ENCODE results near the gene BRD4. TPM values are rescaled to one million over a fixed set of nuclear protein-coding genes. Genes with fewer than 3 reads are reported as not detected.

The BRD4 gene
- total and polyA plus RNA-seq, 8 donors, result 16.9 to 53.3 (median 39.9) TPM

- no peak for FAIRE-seq
- H3K27me3 ChIP-seq, result no peaks in the 10 kb centered on the region
These were observed 116.0 kb downstream of the BRD4 start for GRCh38 chr19:15216363-15216762.

GRCh38 chr19:15213715-15214381 is 118.5 kb downstream of the BRD4 start:
- 56 to 58% methylated on average over 15 of the region's 15 CpGs for WGBS, 2 donors
- Histone ChIP-seq H3K4me3 (no peak overlapping the region), H3K27ac (no peak overlapping the region), H3K27me3 (no peaks in the 10 kb centered on the region), H3K36me3 (no peaks in the 10 kb centered on the region), H3K9me3 (no peaks in the 10 kb centered on the region), H3K4me1 (no peaks in the 10 kb centered on the region)
- TF ChIP-seq CTCF (IDR thresholded peaks at IDR 0.05), result no peak
- intact Hi-C loops (cut with DNase I), result no loop called here
- FAIRE-seq, result no peak
- DNase-seq, result peak in 2 of 6 donors; percentile 74 to 80
- ATAC-seq, result peak in 2 of 4 donors; percentile 37 to 65

More at GRCh38 chr19:15216363-15216762, 116.0 kb downstream of the BRD4 start:
- H3K27ac ChIP-seq, result no peak overlapping the region
- H3K9me3 ChIP-seq, result no peaks in the 10 kb centered on the region
- H3K36me3 ChIP-seq, result no peaks in the 10 kb centered on the region
- intact Hi-C loops (cut with DNase I), result no loop called here
- no peak for ATAC-seq
- no peak for TF ChIP-seq CTCF (IDR thresholded peaks at IDR 0.05)
- DNase-seq, result no peak
- 71 to 82% methylated on average over 7 of the region's 7 CpGs for WGBS, 2 donors
- H3K4me3 ChIP-seq, result no peak overlapping the region
- H3K4me1 ChIP-seq, result no peaks in the 10 kb centered on the region

GRCh38 chr19:15212711-15213110 is 119.6 kb downstream of the BRD4 start:
- no peak for DNase-seq
- intact Hi-C loops (cut with DNase I), result no loop called here
- ATAC-seq, result no peak
- Histone ChIP-seq H3K4me3 (no peak overlapping the region), H3K27me3 (no peaks in the 10 kb centered on the region), H3K4me1 (no peaks in the 10 kb centered on the region), H3K9me3 (no peaks in the 10 kb centered on the region), H3K36me3 (no peaks in the 10 kb centered on the region), H3K27ac (no peak overlapping the region)
- TF ChIP-seq CTCF (IDR thresholded peaks at IDR 0.05), result no peak
- FAIRE-seq, result no peak
- 89 to 92% methylated on average over 10 to 12 of the region's 12 CpGs for WGBS, 2 donors

- 84 to 91% methylated on average over 5 of the region's 5 CpGs for whole genome bisulfite sequencing, 2 donors
- Histone ChIP-seq H3K4me1 (no peaks in the 10 kb centered on the region), H3K27ac (no peak overlapping the region), H3K9me3 (no peaks in the 10 kb centered on the region), H3K36me3 (no peaks in the 10 kb centered on the region), H3K4me3 (no peak overlapping the region), H3K27me3 (no peaks in the 10 kb centered on the region)
- no peak for TF ChIP-seq CTCF (IDR thresholded peaks at IDR 0.05)
- intact Hi-C loops (cut with DNase I), result no loop called here
- FAIRE-seq (no peak), ATAC-seq (peak in 3 of 4 donors; percentile 52 to 92 (median 86)), DNase-seq (no peak)
These were observed 122.0 kb downstream of the BRD4 start for GRCh38 chr19:15210323-15210781.

GRCh38 chr19:15201374-15202023 is 130.8 kb downstream of the BRD4 start:
- intact Hi-C loops (cut with DNase I), result no loop called here
- H3K27ac ChIP-seq, result no peak overlapping the region
- 86 to 89% methylated on average over 18 of the region's 18 CpGs for WGBS, 2 donors
- H3K9me3 ChIP-seq, result no peaks in the 10 kb centered on the region
- H3K36me3 ChIP-seq, result no peaks in the 10 kb centered on the region
- H3K27me3 ChIP-seq, result no peaks in the 10 kb centered on the region
- no peak for TF ChIP-seq CTCF (IDR thresholded peaks at IDR 0.05)
- no peaks in the 10 kb centered on the region for H3K4me1 ChIP-seq
- DNase-seq (no peak), FAIRE-seq (no peak), ATAC-seq (no peak)
- peak overlapping the region in 1 of 4 donors; percentile 62 for H3K4me3 ChIP-seq
